ENCODE measurements around the gene NPLOC4. TPM values are rescaled to one million over a fixed set of nuclear protein-coding genes. Genes with fewer than 3 reads are reported as not detected.

NPLOC4 gene
- total and polyA plus RNA-seq, 2 of the 13 experiments (the other 11 are each of a cell fraction or from before 2014, with no cell fraction given): 57.0 to 97.0 TPM

- TF ChIP-seq MLXIP (CRISPR knock-in tag; IDR thresholded peaks at IDR 0.05; ENCODE audit: borderline replicate concordance): no peak
- peak; percentile 64; the same call in 1 of the 2 replicates for TF ChIP-seq ARID2 (CRISPR knock-in tag; IDR thresholded peaks at IDR 0.05; ENCODE audit: borderline replicate concordance)
- TF ChIP-seq KAT2B (IDR thresholded peaks at IDR 0.05; ENCODE audit: borderline replicate concordance, low read depth, low read length): no peak
- TF ChIP-seq ZNF572 (CRISPR knock-in tag; IDR thresholded peaks at IDR 0.05): no peak
- no peak for TF ChIP-seq MBD4 (IDR thresholded peaks at IDR 0.05; ENCODE audit: borderline replicate concordance, low read length)
- TF ChIP-seq ZNF253 (CRISPR knock-in tag; IDR thresholded peaks at IDR 0.05; ENCODE audit: borderline replicate concordance): no peak
- TF ChIP-seq ZFP82 (CRISPR knock-in tag; IDR thresholded peaks at IDR 0.05; ENCODE audit: borderline replicate concordance): no peak
- no peak for TF ChIP-seq ZNF335 (CRISPR knock-in tag; IDR thresholded peaks at IDR 0.05)
- TF ChIP-seq PAWR (CRISPR knock-in tag; IDR thresholded peaks at IDR 0.05; ENCODE audit: borderline replicate concordance): no peak
- TF ChIP-seq KLF13 (CRISPR knock-in tag; IDR thresholded peaks at IDR 0.05): 0 out of 2 replicates have a peak, but pooled peaks have one; percentile 67
- TF ChIP-seq FOXP1 (IDR thresholded peaks at IDR 0.05): no peak
- no peak for TF ChIP-seq FOXP1 (CRISPR knock-in tag; IDR thresholded peaks at IDR 0.05)
- TF ChIP-seq ZFP90 (CRISPR knock-in tag; IDR thresholded peaks at IDR 0.05; ENCODE audit: borderline replicate concordance): peak; percentile 22; the same call in 1 of the 2 replicates
- no peak for TF ChIP-seq EP300 (IDR thresholded peaks at IDR 0.05; ENCODE audit: low read depth in 2 of 2, low read length in 2 of 2)
- no peak for TF ChIP-seq EP300 (CRISPR knock-in tag; IDR thresholded peaks at IDR 0.05; ENCODE audit: borderline replicate concordance)
- no peak for TF ChIP-seq CEBPZ (IDR thresholded peaks at IDR 0.05; ENCODE audit: low read length)
- TF ChIP-seq ZNF775 (CRISPR knock-in tag; IDR thresholded peaks at IDR 0.05; ENCODE audit: borderline replicate concordance): no peak
- TF ChIP-seq SRY (CRISPR knock-in tag; IDR thresholded peaks at IDR 0.05): no peak; the same call in 1 of the 2 replicates
- TF ChIP-seq NRL (CRISPR knock-in tag; IDR thresholded peaks at IDR 0.05; ENCODE audit: borderline replicate concordance): peak; percentile 69
- TF ChIP-seq THAP9 (CRISPR knock-in tag; IDR thresholded peaks at IDR 0.05; ENCODE audit: borderline replicate concordance): no peak
Observed at GRCh38 chr17:81665205-81666091, 28.5 kb upstream of the NPLOC4 start (continued).

Measured in HepG2 (cell line).